ENCODE measurements around the gene CYB561D1.

The CYB561D1 gene

DNA sequence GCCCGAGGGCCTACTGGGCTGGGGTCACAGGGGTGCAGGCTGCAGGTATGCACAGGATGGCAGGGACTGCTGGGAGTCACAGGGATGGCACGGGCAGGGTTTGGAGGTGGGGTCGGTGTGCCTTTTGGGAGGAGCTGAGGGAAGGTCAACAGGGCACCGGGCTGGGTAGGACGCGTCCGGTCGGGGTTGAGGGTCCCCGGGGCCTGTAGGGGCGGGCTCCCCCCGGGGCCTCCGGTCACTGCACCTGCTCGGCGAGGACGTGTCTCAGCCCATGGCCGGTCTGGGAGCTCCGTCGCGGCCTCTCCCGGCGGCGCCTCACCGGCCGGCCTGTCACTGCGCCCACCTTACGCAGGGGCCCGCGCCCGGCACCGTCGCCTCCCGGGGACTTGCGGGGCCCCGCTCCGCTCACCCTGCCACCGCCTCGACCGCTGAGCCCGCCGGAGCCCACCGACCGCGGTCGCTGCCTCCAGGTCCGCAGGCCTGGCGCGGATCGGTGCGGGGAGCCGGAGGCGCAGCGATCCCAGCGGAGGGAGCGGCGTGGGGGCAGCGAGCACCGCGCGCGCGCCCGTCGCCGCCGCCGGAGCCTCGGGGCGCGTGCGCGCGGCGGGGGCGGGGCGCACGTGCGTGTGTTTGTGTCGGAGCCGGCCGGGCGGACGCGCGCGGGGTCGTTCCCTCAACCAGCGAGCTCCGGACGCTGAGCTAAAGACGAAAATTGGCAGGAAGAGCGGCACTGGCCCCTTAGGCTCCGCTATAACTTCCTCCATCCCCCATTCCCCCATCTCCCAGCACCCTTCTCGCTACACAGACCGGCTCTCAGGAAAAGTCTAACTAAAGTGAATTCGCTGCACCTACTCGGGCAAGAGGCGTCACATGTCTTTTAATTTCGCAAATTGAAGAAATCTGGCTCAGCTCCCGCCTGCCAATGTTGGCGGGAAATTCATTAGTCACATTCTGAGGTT, 15.6 kb downstream of the CYB561D1 start, which contains the start of gene AMIGO1:
AMIGO1 (minus strand) TSS at position 552 of the 959 bp plus-strand sequence. CDS start 815 bp downstream, outside the sequence.
- TF ChIP-seq, protein P1, sequence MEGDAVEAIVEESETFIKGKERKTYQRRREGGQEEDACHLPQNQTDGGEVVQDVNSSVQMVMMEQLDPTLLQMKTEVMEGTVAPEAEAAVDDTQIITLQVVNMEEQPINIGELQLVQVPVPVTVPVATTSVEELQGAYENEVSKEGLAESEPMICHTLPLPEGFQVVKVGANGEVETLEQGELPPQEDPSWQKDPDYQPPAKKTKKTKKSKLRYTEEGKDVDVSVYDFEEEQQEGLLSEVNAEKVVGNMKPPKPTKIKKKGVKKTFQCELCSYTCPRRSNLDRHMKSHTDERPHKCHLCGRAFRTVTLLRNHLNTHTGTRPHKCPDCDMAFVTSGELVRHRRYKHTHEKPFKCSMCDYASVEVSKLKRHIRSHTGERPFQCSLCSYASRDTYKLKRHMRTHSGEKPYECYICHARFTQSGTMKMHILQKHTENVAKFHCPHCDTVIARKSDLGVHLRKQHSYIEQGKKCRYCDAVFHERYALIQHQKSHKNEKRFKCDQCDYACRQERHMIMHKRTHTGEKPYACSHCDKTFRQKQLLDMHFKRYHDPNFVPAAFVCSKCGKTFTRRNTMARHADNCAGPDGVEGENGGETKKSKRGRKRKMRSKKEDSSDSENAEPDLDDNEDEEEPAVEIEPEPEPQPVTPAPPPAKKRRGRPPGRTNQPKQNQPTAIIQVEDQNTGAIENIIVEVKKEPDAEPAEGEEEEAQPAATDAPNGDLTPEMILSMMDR (conservative IDR thresholded peaks at IDR 0.05) = no peak
- peak; percentile 46 for TF ChIP-seq ZFX (IDR thresholded peaks at IDR 0.05)
- peak within 1 kb of the TSS; percentile 44 for H3K27ac ChIP-seq

DNA sequence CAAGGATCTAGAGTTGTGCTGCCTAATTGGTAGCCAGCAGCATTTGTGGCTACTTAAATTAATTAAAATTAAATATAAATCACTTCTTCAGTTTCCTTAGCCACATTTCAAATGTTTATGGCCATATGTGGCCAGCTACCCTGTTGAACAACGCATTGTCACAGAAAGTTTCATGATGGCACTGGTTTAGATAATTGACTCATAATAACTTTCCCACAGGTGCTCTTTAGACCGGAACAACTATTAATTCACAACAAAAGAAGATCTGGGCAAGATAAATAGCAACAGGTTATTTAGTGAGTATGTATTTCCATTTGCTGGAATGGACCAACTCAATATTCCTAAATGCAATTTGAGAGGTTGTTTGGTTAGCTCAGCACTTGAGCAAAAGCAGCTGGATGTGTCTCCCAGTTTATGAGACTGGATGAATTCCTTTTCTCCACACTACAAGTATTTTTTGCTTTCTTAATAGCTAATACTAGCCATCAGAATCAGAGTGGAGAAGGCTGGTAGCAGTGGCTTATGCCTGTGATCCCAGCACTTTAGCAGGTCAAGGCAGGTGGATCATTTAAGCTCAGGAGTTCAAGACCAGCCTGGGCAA, 19.3 kb downstream of the CYB561D1 start:
- H3K27ac ChIP-seq = no peak overlapping the region

DNA sequence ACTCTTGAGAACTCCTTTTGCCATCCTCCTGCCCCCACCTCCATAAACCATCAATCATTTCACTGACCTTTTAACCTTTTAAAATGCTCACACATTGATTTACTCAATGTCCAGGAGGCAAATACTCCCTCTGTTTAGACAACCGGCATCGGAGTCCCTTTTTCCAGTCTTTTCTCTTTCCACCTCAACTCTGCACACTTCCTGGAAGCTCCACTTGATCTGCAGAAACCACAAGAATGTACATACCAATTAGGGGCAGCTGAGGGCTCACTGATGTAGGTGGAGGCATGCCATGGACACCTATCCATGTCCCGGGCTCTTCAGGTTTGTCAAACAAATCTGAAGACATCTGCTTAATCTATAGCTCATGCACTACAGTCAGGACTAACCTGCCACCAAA, 21.0 kb downstream of the CYB561D1 start:
- TF ChIP-seq, protein P1 (conservative IDR thresholded peaks at IDR 0.05) = no peak
- no peak for TF ChIP-seq ZFX (IDR thresholded peaks at IDR 0.05)
- no peak overlapping the region for H3K27ac ChIP-seq

More for the DNA sequence above, 19.3 kb downstream of the CYB561D1 start:
- TF ChIP-seq, protein P1 (conservative IDR thresholded peaks at IDR 0.05) = no peak
- TF ChIP-seq ZFX (IDR thresholded peaks at IDR 0.05) = no peak

DNA sequence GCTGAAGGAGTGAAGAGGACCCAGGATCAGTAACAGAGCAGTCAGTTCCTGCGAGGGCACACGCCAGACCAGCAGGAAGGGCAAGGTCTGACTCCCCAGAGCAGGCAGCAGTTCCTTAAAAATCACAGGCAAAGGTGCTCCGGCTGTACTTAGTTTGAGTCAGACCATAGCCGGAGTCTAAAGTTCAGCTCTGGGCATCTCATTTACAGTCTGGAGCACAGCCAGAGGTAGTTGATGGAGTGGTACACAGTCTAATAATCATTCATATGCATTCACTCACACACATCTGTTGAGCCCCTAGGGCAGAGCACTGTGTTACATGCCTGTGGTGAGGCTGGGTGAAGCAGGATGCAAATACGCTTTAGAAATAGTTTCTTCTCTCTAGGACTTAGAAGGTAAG, 23.0 kb downstream of the CYB561D1 start:
- TF ChIP-seq, protein P1 (conservative IDR thresholded peaks at IDR 0.05) = no peak
- H3K27ac ChIP-seq = no peak overlapping the region

DNA sequence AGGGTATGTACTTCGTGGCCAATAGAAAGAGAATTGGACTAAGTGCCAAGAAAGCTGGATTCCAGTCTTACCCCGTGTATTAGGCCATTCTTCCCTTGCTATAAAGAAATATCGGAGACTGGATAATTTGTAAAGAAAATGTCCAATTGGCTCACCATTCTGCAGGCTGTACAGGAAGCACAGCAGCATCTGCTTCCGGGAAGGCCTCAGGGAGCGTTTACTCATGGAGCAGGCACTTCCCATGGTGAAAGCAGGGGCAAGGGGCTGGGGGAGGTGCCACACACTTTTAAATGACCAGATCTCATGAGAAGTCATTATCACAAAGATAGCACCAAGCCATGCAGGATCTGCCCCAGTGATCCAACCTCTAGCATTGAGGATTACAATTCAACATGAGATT, 23.4 kb downstream of the CYB561D1 start:
- no peak for TF ChIP-seq ZFX (IDR thresholded peaks at IDR 0.05)
- TF ChIP-seq, protein P1 (conservative IDR thresholded peaks at IDR 0.05) = no peak
- no peak overlapping the region for H3K27ac ChIP-seq

DNA sequence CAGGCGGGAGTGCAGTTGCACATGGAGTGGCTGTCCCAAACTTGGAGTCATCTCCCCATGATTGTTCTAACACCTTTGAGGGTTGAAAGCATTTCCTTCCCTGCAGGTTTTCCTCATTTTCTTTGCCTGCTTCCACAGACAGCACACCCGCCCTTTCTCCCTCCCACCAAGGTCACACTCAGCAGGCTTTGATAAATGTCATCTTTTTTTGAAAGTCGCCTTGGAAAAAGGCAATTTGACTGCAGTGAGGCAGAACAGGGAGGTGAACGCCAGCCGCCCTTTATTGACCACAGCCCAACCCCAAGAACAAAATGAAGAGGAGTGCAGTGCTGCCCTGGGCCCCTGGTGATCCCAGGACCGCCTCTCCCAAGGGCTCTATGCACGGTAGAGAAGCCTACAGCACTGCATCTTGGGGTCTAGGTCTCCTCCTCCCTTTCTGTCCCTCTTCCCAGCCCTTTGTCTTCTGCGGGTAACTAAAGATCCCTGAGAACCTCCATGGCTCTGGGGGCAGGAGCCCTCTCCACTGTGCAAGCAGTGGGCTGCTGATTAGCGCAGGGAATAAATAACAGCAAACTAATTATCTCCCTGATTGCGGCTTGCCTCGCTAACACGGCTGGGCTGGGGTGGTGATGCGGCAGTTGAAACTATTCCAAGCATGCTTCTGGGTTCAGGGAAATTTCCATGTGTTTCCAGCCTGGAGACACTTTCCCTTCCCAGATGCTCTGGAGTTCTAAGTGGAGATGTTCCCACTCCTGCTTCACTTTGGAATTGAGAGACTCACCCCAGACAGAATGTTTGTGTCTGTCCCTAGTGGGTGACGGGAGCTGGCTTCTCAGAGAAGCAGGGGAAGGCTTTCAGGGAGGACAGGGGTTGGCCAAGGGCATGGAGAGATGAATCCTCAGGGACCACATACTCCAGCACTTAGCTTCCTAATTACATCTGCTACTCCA, 27.4 kb downstream of the CYB561D1 start:
- TF ChIP-seq, protein P1 (conservative IDR thresholded peaks at IDR 0.05) = no peak
- no peak for TF ChIP-seq ZFX (IDR thresholded peaks at IDR 0.05)

More for the DNA sequence above, 27.4 kb downstream of the CYB561D1 start:
- no peak overlapping the region for H3K27ac ChIP-seq
